Effector memory CD4-positive, alpha-beta T cell (primary cell): ENCODE data around the gene FOXO3.

Source experiments
- DNase-seq, 3 donors: peaks; one replicate each; pipeline ENCODE4 v3.0.0-alpha.2; 2020
- H3K27ac ChIP-seq: 2 replicates; pipeline ENCODE4 v1.7.0; 2013; ENCODE audit warnings: mild to moderate bottlenecking, low read length, moderate library complexity; ENCODE audit not compliant: insufficient read depth, poor library complexity, severe bottlenecking
- H3K27me3 ChIP-seq: replicated peaks from 2 replicates; pipeline ENCODE4 v1.7.0; 2013; ENCODE audit warnings: mild to moderate bottlenecking, low read length; ENCODE audit not compliant: insufficient read depth, control insufficient read depth, poor library complexity, severe bottlenecking
- H3K36me3 ChIP-seq: 2 replicates; pipeline ENCODE4 v1.7.0; 2013; ENCODE audit warnings: mild to moderate bottlenecking, low read length, moderate library complexity; ENCODE audit not compliant: control insufficient read depth, insufficient read depth
- H3K4me1 ChIP-seq: 2 replicates; pipeline ENCODE4 v1.7.0; 2013; ENCODE audit warnings: low read length, mild to moderate bottlenecking; ENCODE audit not compliant: control insufficient read depth, insufficient read depth, poor library complexity, severe bottlenecking
- H3K4me3 ChIP-seq: 2 replicates; pipeline ENCODE4 v1.7.0; 2013; ENCODE audit warnings: low read length, low read depth, mild to moderate bottlenecking; ENCODE audit not compliant: insufficient read depth, poor library complexity, severe bottlenecking
- H3K9me3 ChIP-seq: 2 replicates; pipeline ENCODE4 v1.7.0; 2013; ENCODE audit warnings: mild to moderate bottlenecking, low read length, moderate library complexity; ENCODE audit not compliant: control insufficient read depth

Gene FOXO3

GRCh38 chr6:108612852-108613251 is 52.1 kb downstream of the FOXO3 start:
- DNase-seq: no peak
- Histone ChIP-seq H3K4me3 (no peak overlapping the region), H3K4me1 (no peaks in the 10 kb centered on the region)

GRCh38 chr6:108616544-108616943 is 55.8 kb downstream of the FOXO3 start:
- H3K4me3 ChIP-seq: no peak overlapping the region
- H3K4me1 ChIP-seq: peaks cover 4% of the 10 kb centered on the region
- H3K36me3 ChIP-seq: no peaks in the 10 kb centered on the region
- DNase-seq: no peak
- no peaks in the 10 kb centered on the region for H3K9me3 ChIP-seq
- H3K27me3 ChIP-seq: no peaks in the 10 kb centered on the region
- H3K27ac ChIP-seq: no peak overlapping the region

More at GRCh38 chr6:108612852-108613251, 52.1 kb downstream of the FOXO3 start:
- no peaks in the 10 kb centered on the region for H3K27me3 ChIP-seq
- H3K9me3 ChIP-seq: no peaks in the 10 kb centered on the region
- no peaks in the 10 kb centered on the region for H3K36me3 ChIP-seq
- H3K27ac ChIP-seq: no peak overlapping the region

- Histone ChIP-seq H3K4me3 (no peak overlapping the region), H3K27me3 (no peaks in the 10 kb centered on the region), H3K36me3 (no peaks in the 10 kb centered on the region), H3K27ac (no peak overlapping the region), H3K4me1 (peaks cover 4% of the 10 kb centered on the region), H3K9me3 (no peaks in the 10 kb centered on the region)
- no peak for DNase-seq
Measured at GRCh38 chr6:108616973-108617372, 56.3 kb downstream of the FOXO3 start.

GRCh38 chr6:108618623-108619152 is 58.0 kb downstream of the FOXO3 start:
- no peak overlapping the region for H3K4me3 ChIP-seq
- no peak for DNase-seq
- no peak overlapping the region for H3K27ac ChIP-seq
- H3K9me3 ChIP-seq: no peaks in the 10 kb centered on the region
- peaks cover 4% of the 10 kb centered on the region for H3K4me1 ChIP-seq
- H3K27me3 ChIP-seq: no peaks in the 10 kb centered on the region
- H3K36me3 ChIP-seq: no peaks in the 10 kb centered on the region

- H3K36me3 ChIP-seq: no peaks in the 10 kb centered on the region
- H3K9me3 ChIP-seq: no peaks in the 10 kb centered on the region
- no peak overlapping the region for H3K27ac ChIP-seq
- DNase-seq: no peak
- H3K4me3 ChIP-seq: no peak overlapping the region
- no peaks in the 10 kb centered on the region for H3K27me3 ChIP-seq
- peaks cover 4% of the 10 kb centered on the region for H3K4me1 ChIP-seq
Measured at GRCh38 chr6:108619431-108620197, 58.9 kb downstream of the FOXO3 start.

GRCh38 chr6:108621117-108621516 is 60.4 kb downstream of the FOXO3 start:
- H3K27ac ChIP-seq: no peak overlapping the region
- H3K4me3 ChIP-seq: no peak overlapping the region
- H3K27me3 ChIP-seq: no peaks in the 10 kb centered on the region
- DNase-seq: no peak
- peaks cover 4% of the 10 kb centered on the region for H3K4me1 ChIP-seq
- H3K36me3 ChIP-seq: no peaks in the 10 kb centered on the region
- H3K9me3 ChIP-seq: no peaks in the 10 kb centered on the region

- DNase-seq: no peak
- H3K27ac ChIP-seq: no peak overlapping the region
Measured at GRCh38 chr6:108622641-108623298, 62.1 kb downstream of the FOXO3 start.

GRCh38 chr6:108623995-108624394 is 63.3 kb downstream of the FOXO3 start:
- H3K27ac ChIP-seq: no peak overlapping the region
- no peaks in the 10 kb centered on the region for H3K27me3 ChIP-seq
- H3K4me1 ChIP-seq: peaks cover 8% of the 10 kb centered on the region
- no peaks in the 10 kb centered on the region for H3K9me3 ChIP-seq
- H3K36me3 ChIP-seq: no peaks in the 10 kb centered on the region
- no peak for DNase-seq
- H3K4me3 ChIP-seq: no peak overlapping the region

More at GRCh38 chr6:108622641-108623298, 62.1 kb downstream of the FOXO3 start:
- Histone ChIP-seq H3K4me1 (peaks cover 7% of the 10 kb centered on the region), H3K4me3 (no peak overlapping the region), H3K36me3 (no peaks in the 10 kb centered on the region), H3K27me3 (no peaks in the 10 kb centered on the region), H3K9me3 (no peaks in the 10 kb centered on the region)

GRCh38 chr6:108625581-108625980 is 64.9 kb downstream of the FOXO3 start:
- Histone ChIP-seq H3K27ac (no peak overlapping the region), H3K36me3 (no peaks in the 10 kb centered on the region), H3K27me3 (no peaks in the 10 kb centered on the region), H3K9me3 (no peaks in the 10 kb centered on the region), H3K4me1 (peaks cover 8% of the 10 kb centered on the region), H3K4me3 (no peak overlapping the region)
- DNase-seq: no peak

- H3K4me3 ChIP-seq: no peak overlapping the region
- H3K27me3 ChIP-seq: no peaks in the 10 kb centered on the region
- H3K9me3 ChIP-seq: no peaks in the 10 kb centered on the region
- peaks cover 8% of the 10 kb centered on the region for H3K4me1 ChIP-seq
- H3K27ac ChIP-seq: no peak overlapping the region
- DNase-seq: no peak
- no peaks in the 10 kb centered on the region for H3K36me3 ChIP-seq
Measured at GRCh38 chr6:108626777-108627176, 66.1 kb downstream of the FOXO3 start.
